GM23248 (cell line): ENCODE data around the gene CRB2. TPM values are rescaled to one million over a fixed set of nuclear protein-coding genes. Genes with fewer than 3 reads are reported as not detected.

Source experiments
- DNase-seq: peaks from one replicate; pipeline ENCODE4 v3.0.0-alpha.2; 2015
- H2AFZ ChIP-seq: fragments of 200-600 bp; sonication (generic); 2 replicates; pipeline ENCODE4 v1.6.1; 2016; ENCODE audit warnings: antibody characterized with exemption
- H3F3A ChIP-seq: fragments of 200-600 bp; sonication (generic); 2 replicates; pipeline ENCODE4 v1.6.1; 2016; ENCODE audit warnings: mild to moderate bottlenecking, antibody characterized with exemption, mixed run types; ENCODE audit not compliant: insufficient read depth
- H3K27ac ChIP-seq: fragments of 200-600 bp; sonication (generic); 2 replicates; pipeline ENCODE4 v1.5.1; 2016; ENCODE audit warnings: mild to moderate bottlenecking
- H3K27me3 ChIP-seq: fragments of 200-600 bp; sonication (generic); replicated peaks from 2 replicates; pipeline ENCODE4 v1.6.1; 2016; ENCODE audit warnings: mild to moderate bottlenecking; ENCODE audit not compliant: insufficient read depth
- H3K36me3 ChIP-seq: fragments of 200-600 bp; sonication (generic); 2 replicates; pipeline ENCODE4 v1.6.1; 2016; ENCODE audit warnings: low read depth, mild to moderate bottlenecking
- H3K4me1 ChIP-seq: fragments of 200-600 bp; sonication (generic); 2 replicates; pipeline ENCODE4 v1.6.1; 2016; ENCODE audit warnings: mild to moderate bottlenecking; ENCODE audit not compliant: insufficient read depth
- H3K4me2 ChIP-seq: fragments of 200-600 bp; sonication (generic); one replicate; pipeline ENCODE4 v1.6.1; 2016; ENCODE audit warnings: mild to moderate bottlenecking; ENCODE audit not compliant: unreplicated experiment
- H3K4me3 ChIP-seq: fragments of 200-600 bp; sonication (generic); 2 replicates; pipeline ENCODE4 v1.5.1; 2016; ENCODE audit warnings: mild to moderate bottlenecking
- H3K79me2 ChIP-seq: fragments of 200-600 bp; sonication (generic); 2 replicates; pipeline ENCODE4 v1.6.1; 2016; ENCODE audit warnings: mild to moderate bottlenecking; ENCODE audit not compliant: insufficient read depth
- H3K9ac ChIP-seq: fragments of 200-600 bp; sonication (generic); 2 replicates; pipeline ENCODE4 v1.6.1; 2016; ENCODE audit warnings: mild to moderate bottlenecking
- H3K9me2 ChIP-seq: fragments of 200-600 bp; sonication (generic); 2 replicates; pipeline ENCODE4 v1.6.1; 2016; ENCODE audit warnings: mixed run types, mild to moderate bottlenecking, moderate library complexity; ENCODE audit not compliant: insufficient read depth
- H3K9me3 ChIP-seq: fragments of 200-600 bp; sonication (generic); one replicate; pipeline ENCODE4 v1.6.1; 2017; ENCODE audit warnings: low read depth
- H4K20me1 ChIP-seq: fragments of 200-600 bp; sonication (generic); 2 replicates; pipeline ENCODE4 v1.6.0; 2016; ENCODE audit not compliant: insufficient read depth
- EZH2 ChIP-seq: fragments of 200-600 bp; sonication (generic); IDR thresholded peaks from 2 replicates; pipeline ENCODE4 v1.6.1; 2018; ENCODE audit warnings: antibody characterized with exemption, mild to moderate bottlenecking; ENCODE audit not compliant: insufficient read depth, poor library complexity, severe bottlenecking
- EZH2phosphoT487 ChIP-seq: fragments of 200-600 bp; sonication (generic); IDR thresholded peaks from 2 replicates; pipeline ENCODE4 v1.6.1; 2018; ENCODE audit warnings: antibody characterized with exemption, moderate library complexity, mild to moderate bottlenecking, low read depth; ENCODE audit not compliant: insufficient read depth
- WGBS, 2 experiments: methylation state at CpG; one replicate each; pipeline ENCODE4 v1.1.6; 2015 to 2017; ENCODE audit warnings: low lambda C conversion rate in 2 of 2, low coverage in 1 of 2; ENCODE audit errors: missing lambda C conversion rate in 2 of 2; 5-methylcytosine and 5-hydroxymethylcytosine counted together
- in situ Hi-C: fragments of 300-500 bp; cut with MboI; formaldehyde crosslinking; loops from 2 replicates; pipeline ENCODE4 v1.15.0; 2020
- polyA plus RNA-seq: library from polyadenylated mRNA; unstranded; fragments of >200 nt; fragmentation: Nextera tagmentation; extraction: Ambion mirVana; gene quantifications from 2 replicates; pipeline ENCODE4 v1.2.1, GENCODE V29; 2016
- total RNA-seq: library from RNA; depleted of rRNA; stranded (reverse); fragments of >200 nt; shearing (Covaris generic); gene quantifications from 2 replicates; pipeline ENCODE4 v1.2.3, GENCODE V29; 2014

The CRB2 gene
- total and polyA plus RNA-seq, 2 experiments from 2014 or later = not detected

GRCh38 chr9:123411191-123411590 lies 55.2 kb downstream of the CRB2 start:
- DNase-seq = no peak
- H3K27me3 ChIP-seq = no peaks in the 10 kb centered on the region
- no peaks in the 10 kb centered on the region for H4K20me1 ChIP-seq
- no peaks in the 10 kb centered on the region for H3F3A ChIP-seq
- no peaks in the 10 kb centered on the region for H3K79me2 ChIP-seq
- H2AFZ ChIP-seq = no peak overlapping the region
- no peak overlapping the region for H3K9ac ChIP-seq
- in situ Hi-C loops = no loop called here
- TF ChIP-seq EZH2 = no peak
- no peak for TF ChIP-seq EZH2phosphoT487
- H3K4me2 ChIP-seq = no peak overlapping the region
- no peaks in the 10 kb centered on the region for H3K36me3 ChIP-seq
- H3K4me1 ChIP-seq = no peaks in the 10 kb centered on the region
- H3K9me3 ChIP-seq = no peaks in the 10 kb centered on the region
- 95% methylated on average over 10 of the region's 10 CpGs for WGBS, 2 experiments
- H3K4me3 ChIP-seq = no peak overlapping the region
- no peaks in the 10 kb centered on the region for H3K9me2 ChIP-seq
- H3K27ac ChIP-seq = no peak overlapping the region

GRCh38 chr9:123411636-123412035 lies 55.6 kb downstream of the CRB2 start:
- Histone ChIP-seq H3F3A (no peaks in the 10 kb centered on the region), H3K9ac (no peak overlapping the region), H3K4me1 (no peaks in the 10 kb centered on the region), H3K9me3 (no peaks in the 10 kb centered on the region), H3K4me2 (no peak overlapping the region), H2AFZ (no peak overlapping the region), H4K20me1 (no peaks in the 10 kb centered on the region), H3K27ac (no peak overlapping the region), H3K79me2 (no peaks in the 10 kb centered on the region), H3K27me3 (no peaks in the 10 kb centered on the region), H3K4me3 (no peak overlapping the region), H3K9me2 (no peaks in the 10 kb centered on the region), H3K36me3 (no peaks in the 10 kb centered on the region)
- in situ Hi-C loops = no loop called here
- TF ChIP-seq EZH2 (no peak), EZH2phosphoT487 (no peak)
- DNase-seq = no peak
- WGBS, 2 experiments = 94 to 96% methylated on average over 11 of the region's 11 CpGs

- H3F3A ChIP-seq = no peaks in the 10 kb centered on the region
- H3K79me2 ChIP-seq = no peaks in the 10 kb centered on the region
- H3K9me3 ChIP-seq = no peaks in the 10 kb centered on the region
- no peak for TF ChIP-seq EZH2phosphoT487
- TF ChIP-seq EZH2 = no peak
- H3K36me3 ChIP-seq = no peaks in the 10 kb centered on the region
- H2AFZ ChIP-seq = no peak overlapping the region
- H3K4me1 ChIP-seq = no peaks in the 10 kb centered on the region
- no peaks in the 10 kb centered on the region for H3K27me3 ChIP-seq
- no peak overlapping the region for H3K4me2 ChIP-seq
- DNase-seq = no peak
- H4K20me1 ChIP-seq = no peaks in the 10 kb centered on the region
- no peaks in the 10 kb centered on the region for H3K9me2 ChIP-seq
- no peak overlapping the region for H3K27ac ChIP-seq
- WGBS, 2 experiments = 90 to 91% methylated on average over 18 of the region's 18 CpGs
- in situ Hi-C loops = no loop called here
- no peak overlapping the region for H3K9ac ChIP-seq
- no peak overlapping the region for H3K4me3 ChIP-seq
These were observed 56.3 kb downstream of the CRB2 start for GRCh38 chr9:123412171-123412820.

DNA sequence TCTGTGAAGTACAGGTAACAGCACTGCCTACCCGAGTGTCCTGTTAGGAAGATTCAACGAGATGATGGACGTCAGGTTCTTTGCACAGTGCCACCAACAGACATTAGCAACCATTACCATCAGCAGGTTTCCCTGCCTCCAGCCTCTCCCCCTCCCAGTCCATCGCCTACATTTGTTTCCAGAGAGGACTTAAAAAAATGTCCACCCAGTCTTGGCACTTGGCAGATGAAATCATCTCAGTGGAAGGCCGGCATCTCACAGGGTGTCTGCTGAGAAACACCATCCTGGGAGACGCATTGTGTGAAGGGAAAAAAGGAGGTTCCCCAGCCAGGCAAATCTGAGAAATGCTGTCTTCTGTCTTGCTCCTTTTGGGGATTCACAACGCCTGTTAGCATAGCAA lies 58.2 kb downstream of the CRB2 start:
- Histone ChIP-seq H3K9me2 (no peaks in the 10 kb centered on the region), H4K20me1 (no peaks in the 10 kb centered on the region), H3K4me1 (no peaks in the 10 kb centered on the region), H2AFZ (no peak overlapping the region), H3K9me3 (no peaks in the 10 kb centered on the region), H3K27me3 (no peaks in the 10 kb centered on the region), H3K4me2 (no peak overlapping the region), H3K4me3 (no peak overlapping the region), H3K36me3 (no peaks in the 10 kb centered on the region), H3F3A (no peaks in the 10 kb centered on the region), H3K79me2 (no peaks in the 10 kb centered on the region), H3K9ac (no peak overlapping the region), H3K27ac (no peak overlapping the region)
- in situ Hi-C loops = no loop called here
- no peak for DNase-seq
- WGBS, 2 experiments = 79 to 83% methylated on average over 7 of the region's 7 CpGs
- no peak for TF ChIP-seq EZH2phosphoT487
